Astrocyte (in vitro differentiated cells and primary cell): Measurements from ENCODE around the gene AGPAT1.

Experiments used
- EZH2 ChIP-seq: IDR thresholded peaks from 2 replicates; pipeline ENCODE4 v1.6.1; 2012; ENCODE audit warnings: mild to moderate bottlenecking, low read length, inconsistent platforms; ENCODE audit not compliant: insufficient read depth
- TF ChIP-seq, protein P1 (sequence below): IDR thresholded peaks from 2 replicates; pipeline ENCODE4 v1.5.1; 2011; ENCODE audit warnings: low read depth, mild to moderate bottlenecking, inconsistent platforms, low read length, moderate library complexity; ENCODE audit not compliant: insufficient read depth

DNA sequence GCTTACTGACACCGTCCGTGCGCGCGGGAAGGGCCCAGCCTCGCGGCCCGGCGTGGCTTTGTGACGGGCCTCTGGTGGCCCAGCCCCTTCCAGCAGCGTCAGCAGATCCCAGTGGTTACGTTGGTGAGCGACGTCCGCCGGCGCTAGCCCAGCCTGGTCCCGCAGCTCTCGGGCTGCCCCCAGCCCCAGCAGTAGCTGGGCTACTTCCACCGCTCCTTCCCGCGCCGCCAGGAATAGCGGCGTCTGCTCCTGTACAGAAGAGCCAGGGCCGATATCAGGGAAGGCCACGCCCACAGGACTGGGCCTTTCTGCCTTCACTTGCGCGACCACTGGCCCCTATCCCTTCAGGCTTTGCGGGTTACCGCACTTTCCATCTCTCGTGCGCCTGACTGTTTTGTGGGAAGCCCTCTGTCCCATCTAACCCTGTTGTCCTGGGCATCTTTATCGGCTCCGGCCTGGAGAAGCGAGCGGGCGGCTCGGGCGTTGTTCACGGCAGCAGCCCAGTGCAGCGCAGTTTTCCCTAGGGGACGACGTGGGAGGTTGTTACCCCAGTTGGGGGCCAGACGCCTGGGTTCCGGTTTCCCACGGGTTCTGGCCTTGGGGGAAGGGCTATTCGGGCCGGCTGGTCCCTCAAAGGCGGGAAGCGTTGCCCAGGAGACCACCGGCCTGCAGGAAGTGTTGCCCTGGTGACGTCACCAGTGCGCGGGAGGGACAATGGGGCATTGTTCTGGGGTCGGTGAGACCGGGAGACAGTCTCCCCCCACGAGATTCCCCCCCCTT is 20.2 kb upstream of the AGPAT1 start:
- TF ChIP-seq, protein P1, sequence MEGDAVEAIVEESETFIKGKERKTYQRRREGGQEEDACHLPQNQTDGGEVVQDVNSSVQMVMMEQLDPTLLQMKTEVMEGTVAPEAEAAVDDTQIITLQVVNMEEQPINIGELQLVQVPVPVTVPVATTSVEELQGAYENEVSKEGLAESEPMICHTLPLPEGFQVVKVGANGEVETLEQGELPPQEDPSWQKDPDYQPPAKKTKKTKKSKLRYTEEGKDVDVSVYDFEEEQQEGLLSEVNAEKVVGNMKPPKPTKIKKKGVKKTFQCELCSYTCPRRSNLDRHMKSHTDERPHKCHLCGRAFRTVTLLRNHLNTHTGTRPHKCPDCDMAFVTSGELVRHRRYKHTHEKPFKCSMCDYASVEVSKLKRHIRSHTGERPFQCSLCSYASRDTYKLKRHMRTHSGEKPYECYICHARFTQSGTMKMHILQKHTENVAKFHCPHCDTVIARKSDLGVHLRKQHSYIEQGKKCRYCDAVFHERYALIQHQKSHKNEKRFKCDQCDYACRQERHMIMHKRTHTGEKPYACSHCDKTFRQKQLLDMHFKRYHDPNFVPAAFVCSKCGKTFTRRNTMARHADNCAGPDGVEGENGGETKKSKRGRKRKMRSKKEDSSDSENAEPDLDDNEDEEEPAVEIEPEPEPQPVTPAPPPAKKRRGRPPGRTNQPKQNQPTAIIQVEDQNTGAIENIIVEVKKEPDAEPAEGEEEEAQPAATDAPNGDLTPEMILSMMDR = no peak
- no peak for TF ChIP-seq EZH2
